ENCODE measurements around the gene NINL.
A peak's percentile ranks its signal among the peaks of the same experiment; 100 is the strongest.
"Not testable (repeated sequence)": the region's sequence is repeated elsewhere in the genome, so short reads cannot be mapped to it uniquely, and the experiment has no call there.

The NINL gene

GRCh38 chr20:25551413-25552215 lies 33.7 kb downstream of the NINL start:
- DNase-seq, result no peak

GRCh38 chr20:25550645-25551337 lies 34.5 kb downstream of the NINL start:
- DNase-seq, result not testable (repeated sequence)

GRCh38 chr20:25549843-25550477 lies 35.4 kb downstream of the NINL start:
- no peak for DNase-seq

GRCh38 chr20:25549172-25549773 lies 36.1 kb downstream of the NINL start:
- DNase-seq, result no peak

GRCh38 chr20:25548613-25549086 lies 36.7 kb downstream of the NINL start:
- no peak for DNase-seq

GRCh38 chr20:25547999-25548398 lies 37.3 kb downstream of the NINL start:
- no peak for DNase-seq

GRCh38 chr20:25547063-25547462 lies 38.3 kb downstream of the NINL start:
- DNase-seq, result no peak

GRCh38 chr20:25546048-25546447 lies 39.3 kb downstream of the NINL start:
- DNase-seq, result no peak

GRCh38 chr20:25545171-25545570 lies 40.2 kb downstream of the NINL start:
- DNase-seq, result no peak

GRCh38 chr20:25544734-25545133 lies 40.6 kb downstream of the NINL start:
- DNase-seq, result peak; percentile 15 to 48

- DNase-seq, result no peak
Measured at GRCh38 chr20:25544311-25544710, 41.0 kb downstream of the NINL start.

- no peak for DNase-seq
Measured at GRCh38 chr20:25543068-25543467, 42.3 kb downstream of the NINL start.

GRCh38 chr20:25541676-25542075 lies 43.7 kb downstream of the NINL start:
- no peak for DNase-seq

GRCh38 chr20:25539742-25540672 lies 45.3 kb downstream of the NINL start:
- DNase-seq, result peak; percentile 63 to 78

- peak; percentile 75 to 83 for DNase-seq
Measured at GRCh38 chr20:25538838-25539665, 46.3 kb downstream of the NINL start.

- no peak for DNase-seq
Measured at GRCh38 chr20:25537890-25538289, 47.4 kb downstream of the NINL start.

- DNase-seq, result no peak
Measured at GRCh38 chr20:25535762-25536161, 49.6 kb downstream of the NINL start.

GRCh38 chr20:25534845-25535244 lies 50.5 kb downstream of the NINL start:
- DNase-seq, result no peak

GRCh38 chr20:25533920-25534700 lies 51.2 kb downstream of the NINL start:
- no peak for DNase-seq

- DNase-seq, result no peak
Measured at GRCh38 chr20:25532971-25533391, 52.4 kb downstream of the NINL start.
